NCI-H2171 treated with DMSO at 0.1 percent for 48 hours (cell line): ENCODE measurements around the gene KDM3B.

Experiments used
- DNase-seq: peaks from one replicate; lab custom pipeline; 2025; lab: John Stamatoyannopoulos, UW

The KDM3B gene

GRCh38 chr5:138349852-138350562, 2.5 kb upstream of the KDM3B start:
- no peak for DNase-seq

GRCh38 chr5:138350563-138350890, 2.0 kb upstream of the KDM3B start:
- DNase-seq: no peak

- no peak for DNase-seq
These were observed 1.4 kb upstream of the KDM3B start for GRCh38 chr5:138351056-138351455.

- no peak for DNase-seq
These were observed 968 bp upstream of the KDM3B start for GRCh38 chr5:138351517-138351916.

- peak; percentile 16 for DNase-seq
These were observed 456 bp downstream of the KDM3B start for GRCh38 chr5:138352722-138353559.

- DNase-seq: no peak
These were observed 1.1 kb downstream of the KDM3B start for GRCh38 chr5:138353560-138354080.

GRCh38 chr5:138354387-138354786, 1.9 kb downstream of the KDM3B start:
- DNase-seq: no peak

GRCh38 chr5:138354926-138355378, 2.5 kb downstream of the KDM3B start:
- no peak for DNase-seq

- no peak for DNase-seq
These were observed 7.1 kb downstream of the KDM3B start for GRCh38 chr5:138359621-138360020.

- peak; percentile 18 for DNase-seq
These were observed 8.5 kb downstream of the KDM3B start for GRCh38 chr5:138360941-138361452.

GRCh38 chr5:138364576-138364975, 12.1 kb downstream of the KDM3B start:
- no peak for DNase-seq

GRCh38 chr5:138366632-138367382, 14.3 kb downstream of the KDM3B start:
- no peak for DNase-seq

GRCh38 chr5:138369261-138369660, 16.8 kb downstream of the KDM3B start:
- DNase-seq: no peak

GRCh38 chr5:138369706-138370105, 17.2 kb downstream of the KDM3B start:
- DNase-seq: no peak

- no peak for DNase-seq
These were observed 18.1 kb downstream of the KDM3B start for GRCh38 chr5:138370537-138370936.

GRCh38 chr5:138371454-138371853, 19.0 kb downstream of the KDM3B start:
- no peak for DNase-seq

- DNase-seq: no peak
These were observed 19.7 kb downstream of the KDM3B start for GRCh38 chr5:138372225-138372624.

GRCh38 chr5:138372653-138373052, 20.2 kb downstream of the KDM3B start:
- no peak for DNase-seq

GRCh38 chr5:138382347-138382746, 29.9 kb downstream of the KDM3B start:
- no peak for DNase-seq

GRCh38 chr5:138385660-138386059, 33.2 kb downstream of the KDM3B start:
- no peak for DNase-seq

GRCh38 chr5:138386290-138386689, 33.8 kb downstream of the KDM3B start:
- no peak for DNase-seq

GRCh38 chr5:138389332-138389731, 36.8 kb downstream of the KDM3B start:
- no peak for DNase-seq
